Upper lobe of right lung (tissue), 1 donor: ENCODE results near the gene FUBP3. TPM values are rescaled to one million over a fixed set of nuclear protein-coding genes. Genes with fewer than 3 reads are reported as not detected.

Source experiments
- ATAC-seq: fragments of 200-7000 bp; cut with Tn5 transposase; one replicate; pipeline ENCODE4 v1.9.1; 2020; ENCODE audit warnings: mild to moderate bottlenecking, moderate library complexity
- DNase-seq: peaks from one replicate; pipeline ENCODE4 v3.0.0-alpha.2; 2020
- H3K27ac ChIP-seq: fragments of 200-600 bp; one replicate; pipeline ENCODE4 v1.8.0; 2022
- H3K27me3 ChIP-seq: fragments of 200-600 bp; one replicate; pipeline ENCODE4 v1.8.0; 2022; ENCODE audit warnings: mild to moderate bottlenecking
- H3K36me3 ChIP-seq: fragments of 200-600 bp; one replicate; pipeline ENCODE4 v1.8.0; 2022
- H3K4me1 ChIP-seq: fragments of 200-600 bp; one replicate; pipeline ENCODE4 v1.8.0; 2022
- H3K4me3 ChIP-seq: fragments of 200-600 bp; one replicate; pipeline ENCODE4 v1.8.0; 2022; ENCODE audit warnings: mild to moderate bottlenecking
- H3K9me3 ChIP-seq: fragments of 200-600 bp; one replicate; pipeline ENCODE4 v1.8.0; 2022
- intact Hi-C: fragments of 100-400 bp; cut with DNase I; formaldehyde crosslinking; loops from one replicate; pipeline ENCODE4 v1.11.0; 2022
- total RNA-seq: library from RNA; stranded (reverse); fragmentation: NEBNext Ultra II Directional; extraction: Animal tissue kit (Norgen Biotek cat#: 25700); gene quantifications from one replicate; pipeline ENCODE4 v1.2.1, GENCODE V29; 2021
- TF ChIP-seq, protein P1 (sequence below): fragments of 200-600 bp; IDR thresholded peaks from one replicate; pipeline ENCODE4 v1.8.0; 2022; ENCODE audit warnings: antibody characterized with exemption
- donor health status: DM: no; HTN: yes; CAD: no; lungs with severe emphysema.

Gene FUBP3
- total RNA-seq, 1 donor from 2014 or later, result 39.7 TPM

GRCh38 chr9:130608554-130609134, 29.3 kb downstream of the FUBP3 start:
- intact Hi-C loops, result no loop called here
- H3K4me1 ChIP-seq, result no peaks in the 10 kb centered on the region
- peaks cover 58% of the 10 kb centered on the region for H3K36me3 ChIP-seq
- no peak overlapping the region for H3K4me3 ChIP-seq
- ATAC-seq (no peak), DNase-seq (no peak)
- no peak overlapping the region for H3K27ac ChIP-seq
- H3K9me3 ChIP-seq, result no peaks in the 10 kb centered on the region
- H3K27me3 ChIP-seq, result no peaks in the 10 kb centered on the region
- TF ChIP-seq, protein P1, sequence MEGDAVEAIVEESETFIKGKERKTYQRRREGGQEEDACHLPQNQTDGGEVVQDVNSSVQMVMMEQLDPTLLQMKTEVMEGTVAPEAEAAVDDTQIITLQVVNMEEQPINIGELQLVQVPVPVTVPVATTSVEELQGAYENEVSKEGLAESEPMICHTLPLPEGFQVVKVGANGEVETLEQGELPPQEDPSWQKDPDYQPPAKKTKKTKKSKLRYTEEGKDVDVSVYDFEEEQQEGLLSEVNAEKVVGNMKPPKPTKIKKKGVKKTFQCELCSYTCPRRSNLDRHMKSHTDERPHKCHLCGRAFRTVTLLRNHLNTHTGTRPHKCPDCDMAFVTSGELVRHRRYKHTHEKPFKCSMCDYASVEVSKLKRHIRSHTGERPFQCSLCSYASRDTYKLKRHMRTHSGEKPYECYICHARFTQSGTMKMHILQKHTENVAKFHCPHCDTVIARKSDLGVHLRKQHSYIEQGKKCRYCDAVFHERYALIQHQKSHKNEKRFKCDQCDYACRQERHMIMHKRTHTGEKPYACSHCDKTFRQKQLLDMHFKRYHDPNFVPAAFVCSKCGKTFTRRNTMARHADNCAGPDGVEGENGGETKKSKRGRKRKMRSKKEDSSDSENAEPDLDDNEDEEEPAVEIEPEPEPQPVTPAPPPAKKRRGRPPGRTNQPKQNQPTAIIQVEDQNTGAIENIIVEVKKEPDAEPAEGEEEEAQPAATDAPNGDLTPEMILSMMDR, result no peak

GRCh38 chr9:130609163-130609562, 29.8 kb downstream of the FUBP3 start:
- no peak for ATAC-seq
- TF ChIP-seq, protein P1, result no peak
- Histone ChIP-seq H3K4me3 (no peak overlapping the region), H3K27me3 (no peaks in the 10 kb centered on the region), H3K9me3 (no peaks in the 10 kb centered on the region), H3K4me1 (no peaks in the 10 kb centered on the region), H3K36me3 (peaks cover 63% of the 10 kb centered on the region), H3K27ac (no peak overlapping the region)
- intact Hi-C loops, result no loop called here
- no peak for DNase-seq

DNA sequence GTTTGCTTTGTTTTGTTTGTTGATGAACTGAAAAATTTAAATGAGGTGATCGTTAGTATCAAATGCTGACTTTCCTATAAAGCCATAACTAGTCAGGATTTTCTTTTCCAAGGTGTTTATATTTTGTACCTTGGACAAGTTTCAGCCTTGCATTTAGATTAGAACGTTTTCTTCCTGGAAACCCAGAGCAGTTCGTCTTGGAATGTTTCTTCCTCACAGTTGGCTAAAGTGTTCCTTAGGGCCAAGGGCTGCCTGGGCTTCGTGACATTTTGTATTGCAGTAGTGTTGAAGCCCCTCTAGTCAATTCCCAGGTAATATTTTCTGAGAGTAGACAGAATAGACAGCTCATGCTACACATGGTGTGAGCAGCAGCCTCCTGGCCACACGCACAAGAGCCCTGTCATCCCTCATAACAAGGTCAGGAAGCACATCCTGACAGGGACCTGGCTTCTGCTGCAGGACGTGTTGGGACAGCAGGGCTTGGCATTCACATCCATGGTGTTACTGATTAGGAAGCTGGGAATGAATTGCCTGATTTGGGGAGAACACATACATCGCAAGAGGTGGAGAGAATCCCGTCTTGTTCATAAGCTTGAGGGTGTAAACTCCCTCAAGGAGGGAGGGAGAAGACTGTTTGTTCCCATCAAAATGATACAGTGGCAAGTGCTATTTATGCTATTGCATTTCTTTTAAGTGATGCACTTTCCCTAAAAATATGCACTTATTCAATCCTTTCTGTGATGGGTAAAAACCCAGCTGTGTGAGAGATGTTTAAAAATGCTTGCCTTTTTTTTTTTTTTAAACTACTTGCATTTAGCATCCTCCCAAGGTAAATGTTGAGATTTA, 31.7 kb downstream of the FUBP3 start:
- Histone ChIP-seq H3K4me1 (no peaks in the 10 kb centered on the region), H3K4me3 (no peak overlapping the region), H3K27me3 (no peaks in the 10 kb centered on the region), H3K9me3 (no peaks in the 10 kb centered on the region), H3K36me3 (peaks cover 67% of the 10 kb centered on the region), H3K27ac (no peak overlapping the region)
- DNase-seq (no peak), ATAC-seq (no peak)
- intact Hi-C loops, result no loop called here
- TF ChIP-seq, protein P1, result no peak

- H3K4me1 ChIP-seq, result no peaks in the 10 kb centered on the region
- ATAC-seq, result no peak
- no peaks in the 10 kb centered on the region for H3K9me3 ChIP-seq
- H3K27ac ChIP-seq, result no peak overlapping the region
- intact Hi-C loops, result no loop called here
- TF ChIP-seq, protein P1, result no peak
- DNase-seq, result no peak
- H3K27me3 ChIP-seq, result no peaks in the 10 kb centered on the region
- no peak overlapping the region for H3K4me3 ChIP-seq
- H3K36me3 ChIP-seq, result peaks cover 93% of the 10 kb centered on the region
Measured at GRCh38 chr9:130616451-130616850, 37.1 kb downstream of the FUBP3 start.

DNA sequence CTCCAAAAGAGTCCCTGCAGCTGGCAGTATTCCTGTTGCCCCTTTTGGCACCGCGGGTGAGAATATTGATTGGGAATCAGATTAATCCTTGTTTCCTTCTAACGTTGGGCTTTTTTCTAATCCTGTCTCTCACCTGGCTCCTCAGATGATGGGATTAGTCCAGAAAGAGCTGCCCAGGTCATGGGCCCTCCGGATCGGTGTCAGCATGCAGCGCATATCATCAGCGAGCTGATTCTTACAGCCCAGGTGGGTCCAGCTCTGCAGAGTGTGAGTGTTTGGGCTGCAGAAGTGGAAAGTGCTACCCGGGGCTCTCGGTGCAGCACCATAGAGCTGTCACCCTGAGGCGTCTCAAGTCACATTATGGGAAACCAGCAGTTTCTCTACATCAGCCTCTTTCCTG, 44.1 kb downstream of the FUBP3 start:
- H3K4me3 ChIP-seq, result no peak overlapping the region
- ATAC-seq (no peak), DNase-seq (no peak)
- no peaks in the 10 kb centered on the region for H3K4me1 ChIP-seq
- H3K9me3 ChIP-seq, result no peaks in the 10 kb centered on the region
- TF ChIP-seq, protein P1, result no peak
- no peaks in the 10 kb centered on the region for H3K27me3 ChIP-seq
- intact Hi-C loops, result no loop called here
- H3K36me3 ChIP-seq, result peaks cover 95% of the 10 kb centered on the region
- H3K27ac ChIP-seq, result no peak overlapping the region
